K562 (cell line): ENCODE results near the gene CHST12. TPM values are rescaled to one million over a fixed set of nuclear protein-coding genes. Genes with fewer than 3 reads are reported as not detected.

Source experiments
- ATAC-seq: fragments of 200-7000 bp; cut with Tn5 transposase; 3 replicates; pipeline ENCODE4 v1.9.1; 2020; ENCODE audit warnings: moderate library complexity
- BruUV-seq: library from RNA; stranded (reverse); fragments of 400-500 nt; replicated peaks from 2 replicates; lab custom pipeline; 2021; lab: Mats Ljungman, UMichigan
- CTCF ChIA-PET: fragments of 300-600 bp; formaldehyde crosslinking; extraction: SDS; loops from one replicate; lab custom pipeline; 2021; ENCODE audit warnings: low intra/inter-chr PET ratio; lab: Yijun Ruan, JAX
- POLR2A ChIA-PET: fragments of 300-600, 350-650 bp; sonication (Branson Sonifier 250); formaldehyde crosslinking; extraction: SDS; loops from one replicate; lab custom pipeline; 2021; ENCODE audit warnings: antibody characterized with exemption, inconsistent platforms; lab: Yijun Ruan, JAX
- DNase-seq, 4 experiments: peaks; one replicate each; pipeline versions ENCODE4 v3.0.0 to v3.0.0-alpha.2; 2011 to 2018; ENCODE audit warnings: low spot score in 3 of 4, mixed read lengths in 3 of 4; ENCODE audit errors: extremely low read depth in 1 of 4
- FAIRE-seq: peaks from 2 replicates; lab custom pipeline; 2011; peaks lifted over from hg19 to GRCh38; lab: Jason Lieb, UNC
- H2AFZ ChIP-seq: 2 replicates; pipeline ENCODE4 v1.6.0; 2011; ENCODE audit warnings: low read depth, low read length, control low read depth, inconsistent platforms
- H3K27ac ChIP-seq: fragments of 200-600 bp; 3 replicates; pipeline ENCODE4 v1.8.0; 2011; ENCODE audit warnings: low read depth, mild to moderate bottlenecking, control low read depth, inconsistent platforms, low read length, moderate library complexity, mixed read lengths; ENCODE audit errors: extremely low read depth
- H3K27me3 ChIP-seq, 2 experiments: fragments of 300-600 bp in 1 of 2; 2 replicates in 1 of 2; 3 replicates in 1 of 2; pipeline versions ENCODE4 v1.6.0 to v1.8.0; 2011; ENCODE audit warnings: inconsistent platforms in 2 of 2, low read length in 2 of 2, mild to moderate bottlenecking in 1 of 2, mixed read lengths in 1 of 2, moderate library complexity in 1 of 2; ENCODE audit not compliant: control insufficient read depth in 2 of 2, insufficient read depth in 2 of 2
- H3K36me3 ChIP-seq: fragments of 300-600 bp; 3 replicates; pipeline ENCODE4 v1.8.0; 2011; ENCODE audit warnings: mild to moderate bottlenecking, low read length, inconsistent platforms; ENCODE audit not compliant: control insufficient read depth, insufficient read depth
- H3K4me1 ChIP-seq, 2 experiments: fragments of 200-600 bp in 1 of 2; replicated peaks in 1 of 2; 2 replicates in 1 of 2; 3 replicates in 1 of 2; pipeline versions ENCODE4 v1.5.1 to v1.8.0; 2011; ENCODE audit warnings: inconsistent platforms in 2 of 2, low read length in 2 of 2, mild to moderate bottlenecking in 1 of 2, mixed read lengths in 1 of 2, moderate library complexity in 1 of 2; ENCODE audit not compliant: control insufficient read depth in 2 of 2, insufficient read depth in 2 of 2
- H3K4me2 ChIP-seq: 2 replicates; pipeline ENCODE4 v1.6.1; 2011; ENCODE audit warnings: low read length, control low read depth, inconsistent platforms, mixed read lengths; ENCODE audit not compliant: insufficient read depth
- H3K4me3 ChIP-seq: fragments of 200-600 bp; sonication (generic), shearing (Covaris generic); 2 replicates; pipeline ENCODE4 v1.5.1; 2016; ENCODE audit warnings: control low read depth, inconsistent platforms
- H3K79me2 ChIP-seq: fragments of 200-600 bp; 3 replicates; pipeline ENCODE4 v1.8.0; 2011; ENCODE audit warnings: low read length, inconsistent platforms; ENCODE audit not compliant: control insufficient read depth, insufficient read depth
- H3K9ac ChIP-seq, 2 experiments: 2 replicates each; pipeline versions ENCODE4 v1.6.0 to v1.6.1; 2011; ENCODE audit warnings: low read depth in 2 of 2, low read length in 2 of 2, control low read depth in 1 of 2, inconsistent platforms in 1 of 2, mild to moderate bottlenecking in 1 of 2, mixed read lengths in 1 of 2; ENCODE audit not compliant: insufficient read depth in 1 of 2
- H3K9me1 ChIP-seq: one replicate; pipeline ENCODE4 v1.6.0; 2011; ENCODE audit warnings: inconsistent platforms, mild to moderate bottlenecking, low read length, moderate library complexity; ENCODE audit not compliant: control insufficient read depth, insufficient read depth
- H3K9me3 ChIP-seq: replicated peaks from 2 replicates; pipeline ENCODE4 v1.5.1; 2011; ENCODE audit warnings: low read depth, low read length, inconsistent platforms; ENCODE audit not compliant: control insufficient read depth, insufficient read depth
- H4K20me1 ChIP-seq: replicated peaks from 2 replicates; pipeline ENCODE4 v1.6.1; 2011; ENCODE audit warnings: low read length, inconsistent platforms, mixed read lengths; ENCODE audit not compliant: control insufficient read depth, insufficient read depth
- ATF1 ChIP-seq, 2 experiments: fragments of 450-650 bp in 1 of 2; IDR thresholded peaks; 2 replicates each; pipeline ENCODE4 v1.6.1; 2016; ENCODE audit warnings: missing compliant biosample characterization in 1 of 2, missing genetic modification characterization in 1 of 2
- BACH1 ChIP-seq: fragments of 200-800 bp; sonication (Bioruptor generic); IDR thresholded peaks from 2 replicates; pipeline ENCODE4 v1.6.1; 2016; ENCODE audit warnings: missing genetic modification characterization, missing compliant biosample characterization
- CBX5 ChIP-seq: IDR thresholded peaks from 2 replicates; pipeline ENCODE4 v1.6.1; 2014; ENCODE audit warnings: low read depth, borderline replicate concordance
- CEBPB ChIP-seq: fragments of 450-650 bp; IDR thresholded peaks from 2 replicates; pipeline ENCODE4 v1.6.1; 2016; ENCODE audit warnings: missing genetic modification characterization, missing compliant biosample characterization
- COPS2 ChIP-seq: fragments of 450-650 bp; conservative IDR thresholded peaks from 2 replicates; pipeline ENCODE4 v1.6.1; 2016; ENCODE audit warnings: mild to moderate bottlenecking, moderate library complexity
- FOXK1 ChIP-seq: sonication (generic); formaldehyde crosslinking; IDR thresholded peaks from 2 replicates; pipeline ENCODE4 v1.8.0; 2022; ENCODE audit warnings: missing genetic modification reagents, mild to moderate bottlenecking, borderline replicate concordance
- KAT7 ChIP-seq: sonication (generic); formaldehyde crosslinking; IDR thresholded peaks from 2 replicates; pipeline ENCODE4 v1.8.0; 2022; ENCODE audit warnings: missing genetic modification reagents, mild to moderate bottlenecking, borderline replicate concordance
- KLF13 ChIP-seq: fragments of 450-650 bp; IDR thresholded peaks from 2 replicates; pipeline ENCODE4 v1.6.1; 2016; ENCODE audit warnings: missing genetic modification characterization, low read depth, mild to moderate bottlenecking, missing compliant biosample characterization, moderate library complexity, borderline replicate concordance
- NBN ChIP-seq: fragments of 450-650 bp; IDR thresholded peaks from 2 replicates; pipeline ENCODE4 v1.6.1; 2016; ENCODE audit warnings: low read depth, mild to moderate bottlenecking
- RAD21 ChIP-seq, 2 experiments: fragments of 250-450 bp in 1 of 2; fragments of 450-650 bp in 1 of 2; sonication (Bioruptor Pico) in 1 of 2; formaldehyde crosslinking in 1 of 2; IDR thresholded peaks in 1 of 2; conservative IDR thresholded peaks in 1 of 2; 2 replicates each; pipeline versions ENCODE4 v1.4.0 to v1.8.0; 2020 to 2022; ENCODE audit warnings: mild to moderate bottlenecking in 2 of 2, moderate library complexity in 1 of 2
- ZNF134 ChIP-seq: fragments of 250-450 bp; sonication (Bioruptor Pico); conservative IDR thresholded peaks from 2 replicates; pipeline ENCODE4 v1.4.0; 2020
- ZNF239 ChIP-seq: fragments of 250-450 bp; sonication (Bioruptor Pico); IDR thresholded peaks from 2 replicates; pipeline ENCODE4 v1.4.0; 2020; ENCODE audit warnings: mild to moderate bottlenecking
- WGBS: fragments of 100-300 bp; shearing (Covaris generic); methylation state at CpG from one replicate; pipeline ENCODE4 v1.1.6; 2016; ENCODE audit warnings: low coverage, mixed read lengths; ENCODE audit not compliant: insufficient coverage; ENCODE audit errors: missing lambda C conversion rate; 5-methylcytosine and 5-hydroxymethylcytosine counted together
- in situ Hi-C: fragments of 300-500 bp; cut with MboI; formaldehyde crosslinking; loops from 4 replicates; pipeline ENCODE4 v1.15.0; 2018; ENCODE audit warnings: inconsistent platforms, mixed read lengths
- intact Hi-C: fragments of 100-400 bp; cut with micrococcal nuclease; formaldehyde crosslinking; loops from 2 replicates; pipeline ENCODE4 v1.14.2; 2022
- polyA plus RNA-seq, 8 experiments: library from polyadenylated mRNA; depleted of rRNA in 4 of 8; stranded (reverse) in 5 of 8; unstranded in 3 of 8; fragments of >200 nt; fragmentation: Nextera tagmentation in 2 of 8; fragmentation: Illumina TruSeq in 1 of 8; extraction: Ambion mirVana in 2 of 8; extraction: Trizol in 1 of 8; gene quantifications; 2 replicates each; pipeline versions ENCODE4 v1.2.1 to v1.2.3, GENCODE V29; 2011 to 2014; ENCODE audit warnings: inconsistent platforms in 1 of 8, missing spikeins in 1 of 8
- total RNA-seq, 7 experiments: library from RNA; depleted of rRNA in 6 of 7; stranded (reverse); fragments of >200 nt in 6 of 7; fragmentation: Illumina TruSeq in 2 of 7; extraction: Trizol in 2 of 7; gene quantifications; 2 replicates each; pipeline versions ENCODE4 v1.2.1 to v1.2.3, GENCODE V29; 2011 to 2021; ENCODE audit warnings: low replicate concordance in 1 of 7
- TF ChIP-seq, protein P1 (sequence below), 3 experiments: fragments of 200-800 bp in 1 of 3; sonication (Bioruptor generic) in 1 of 3; sonication (generic) in 1 of 3; formaldehyde crosslinking in 1 of 3; IDR thresholded peaks; 2 replicates each; pipeline versions ENCODE4 v1.6.1 to v1.8.0; 2016 to 2022; ENCODE audit warnings: mild to moderate bottlenecking in 2 of 3, missing compliant biosample characterization in 2 of 3, missing genetic modification characterization in 2 of 3, missing genetic modification reagents in 1 of 3
- TF ChIP-seq, protein P2 (sequence below): fragments of 200-800 bp; sonication (Bioruptor generic); IDR thresholded peaks from 2 replicates; pipeline ENCODE4 v1.6.1; 2017; ENCODE audit warnings: missing genetic modification characterization, missing compliant biosample characterization
- TF ChIP-seq, protein P3 (sequence below): fragments of 450-650 bp; formaldehyde crosslinking; IDR thresholded peaks from 2 replicates; pipeline ENCODE4 v1.4.0; 2020; ENCODE audit warnings: mild to moderate bottlenecking, mixed read lengths

The CHST12 gene
- total and polyA plus RNA-seq, 9 of the 15 experiments (the other 6 are each of a cell fraction or from before 2014, with no cell fraction given), result 0.18 to 19.8 (median 3.6) TPM

DNA sequence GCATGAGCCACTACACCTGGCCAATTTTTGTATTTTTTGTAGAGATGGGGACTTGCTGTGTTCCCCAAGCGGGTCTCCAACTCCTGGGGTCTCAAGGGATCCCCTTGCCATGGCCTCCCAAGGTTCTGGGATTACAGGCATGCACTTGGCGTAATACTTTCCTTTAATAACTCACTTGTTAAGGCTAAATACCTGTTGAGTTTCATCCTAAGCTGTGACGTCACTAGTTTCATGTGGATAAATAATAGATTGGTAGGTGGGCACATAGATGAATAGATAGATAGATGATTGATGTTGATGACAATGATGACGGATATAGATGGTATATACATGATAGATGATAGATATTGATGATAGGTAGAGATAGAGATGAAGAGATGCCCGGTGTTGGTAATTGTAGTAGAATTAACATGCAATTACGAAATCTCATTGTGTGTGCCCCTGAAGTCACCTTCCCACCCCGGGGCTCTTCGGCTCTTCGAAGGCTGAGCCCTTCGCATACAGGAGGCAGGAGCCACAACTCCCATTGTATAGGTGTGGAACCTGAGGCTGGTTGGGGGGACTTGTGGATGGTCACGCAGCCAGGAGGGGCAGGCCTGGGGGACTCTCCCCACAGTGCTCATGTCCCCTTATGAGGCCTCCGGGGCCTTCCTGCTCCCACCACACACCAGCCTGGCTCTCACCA, 70.2 kb downstream of the CHST12 start (continued):
- TF ChIP-seq ATF1 (CRISPR knock-in tag; IDR thresholded peaks at IDR 0.05), result no peak
- peak; percentile 88 for TF ChIP-seq ATF1 (tag; IDR thresholded peaks at IDR 0.05)
- TF ChIP-seq CEBPB (tag), result peak; percentile 42
- TF ChIP-seq, protein P1, sequence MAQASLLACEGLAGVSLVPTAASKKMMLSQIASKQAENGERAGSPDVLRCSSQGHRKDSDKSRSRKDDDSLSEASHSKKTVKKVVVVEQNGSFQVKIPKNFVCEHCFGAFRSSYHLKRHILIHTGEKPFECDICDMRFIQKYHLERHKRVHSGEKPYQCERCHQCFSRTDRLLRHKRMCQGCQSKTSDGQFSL (CRISPR knock-in tag; IDR thresholded peaks at IDR 0.05), result no peak
- TF ChIP-seq, protein P1 (tag; IDR thresholded peaks at IDR 0.05), result no peak
- no peak for TF ChIP-seq BACH1 (tag)
- TF ChIP-seq ZNF134 (CRISPR knock-in tag), result no peak
- TF ChIP-seq, all 486 proteins: peak for 2

DNA sequence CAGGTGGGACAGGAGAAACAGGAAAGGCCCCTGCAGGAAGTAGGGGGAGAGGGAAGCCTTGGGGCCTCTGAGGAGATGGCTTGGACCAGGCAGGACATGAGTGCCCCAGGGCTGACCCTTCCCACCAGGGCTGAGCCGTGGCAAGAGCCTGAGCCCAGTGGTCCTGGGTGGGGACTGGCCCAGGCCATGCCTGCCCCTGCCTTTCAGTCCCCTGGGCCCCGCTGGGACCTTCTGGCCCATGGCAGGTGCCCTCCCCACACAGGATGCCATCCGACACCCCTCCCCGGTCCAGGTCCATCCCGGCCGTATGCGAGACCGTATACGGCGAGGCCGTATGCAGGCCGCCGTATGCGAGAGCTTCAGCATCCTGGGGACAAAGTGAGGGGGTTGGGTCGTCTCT, 70.8 kb downstream of the CHST12 start:
- in situ Hi-C loops, result no loop called here
- TF ChIP-seq CBX5 (no peak), RAD21 (CRISPR knock-in tag; conservative IDR thresholded peaks at IDR 0.05 in 1 of 2, IDR thresholded peaks at IDR 0.05 in 1 of 2) (no peak), KLF13 (tag) (no peak), ZNF239 (CRISPR knock-in tag) (no peak), KAT7 (CRISPR knock-in tag) (no peak), COPS2 (no peak), NBN (no peak), FOXK1 (CRISPR knock-in tag) (no peak)
- TF ChIP-seq, protein P2, sequence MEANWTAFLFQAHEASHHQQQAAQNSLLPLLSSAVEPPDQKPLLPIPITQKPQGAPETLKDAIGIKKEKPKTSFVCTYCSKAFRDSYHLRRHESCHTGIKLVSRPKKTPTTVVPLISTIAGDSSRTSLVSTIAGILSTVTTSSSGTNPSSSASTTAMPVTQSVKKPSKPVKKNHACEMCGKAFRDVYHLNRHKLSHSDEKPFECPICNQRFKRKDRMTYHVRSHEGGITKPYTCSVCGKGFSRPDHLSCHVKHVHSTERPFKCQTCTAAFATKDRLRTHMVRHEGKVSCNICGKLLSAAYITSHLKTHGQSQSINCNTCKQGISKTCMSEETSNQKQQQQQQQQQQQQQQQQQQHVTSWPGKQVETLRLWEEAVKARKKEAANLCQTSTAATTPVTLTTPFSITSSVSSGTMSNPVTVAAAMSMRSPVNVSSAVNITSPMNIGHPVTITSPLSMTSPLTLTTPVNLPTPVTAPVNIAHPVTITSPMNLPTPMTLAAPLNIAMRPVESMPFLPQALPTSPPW, result no peak
- TF ChIP-seq, protein P3, sequence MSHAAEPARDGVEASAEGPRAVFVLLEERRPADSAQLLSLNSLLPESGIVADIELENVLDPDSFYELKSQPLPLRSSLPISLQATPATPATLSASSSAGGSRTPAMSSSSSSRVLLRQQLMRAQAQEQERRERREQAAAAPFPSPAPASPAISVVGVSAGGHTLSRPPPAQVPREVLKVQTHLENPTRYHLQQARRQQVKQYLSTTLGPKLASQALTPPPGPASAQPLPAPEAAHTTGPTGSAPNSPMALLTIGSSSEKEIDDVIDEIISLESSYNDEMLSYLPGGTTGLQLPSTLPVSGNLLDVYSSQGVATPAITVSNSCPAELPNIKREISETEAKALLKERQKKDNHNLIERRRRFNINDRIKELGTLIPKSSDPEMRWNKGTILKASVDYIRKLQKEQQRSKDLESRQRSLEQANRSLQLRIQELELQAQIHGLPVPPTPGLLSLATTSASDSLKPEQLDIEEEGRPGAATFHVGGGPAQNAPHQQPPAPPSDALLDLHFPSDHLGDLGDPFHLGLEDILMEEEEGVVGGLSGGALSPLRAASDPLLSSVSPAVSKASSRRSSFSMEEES (CRISPR knock-in tag), result no peak

More for the DNA sequence above, 70.8 kb downstream of the CHST12 start:
- no peaks in the 10 kb centered on the region for H3K9me3 ChIP-seq
- CTCF ChIA-PET, result no interaction called here
- WGBS, result 20% methylated on average over 6 of the region's 15 CpGs
- H2AFZ ChIP-seq, result no peak overlapping the region
- H3K79me2 ChIP-seq, result no peaks in the 10 kb centered on the region
- intact Hi-C loops, result loop anchor here (10.0 kb wide), 1 partner anchor 191 kb away; no protein-coding TSS in a partner anchor
- FAIRE-seq (no peak), ATAC-seq (no peak), DNase-seq (no peak)
- BruUV-seq, result no TSS peak
- H3K4me2 ChIP-seq, result no peak overlapping the region
- no peaks in the 10 kb centered on the region for H3K9me1 ChIP-seq
- H4K20me1 ChIP-seq, result peaks cover 18% of the 10 kb centered on the region
- H3K4me1 ChIP-seq, result peaks cover 0 to 57% of the 10 kb centered on the region in 2 experiments; a peak in 3 of 5 replicates
- H3K36me3 ChIP-seq, result no peaks in the 10 kb centered on the region
- POLR2A ChIA-PET, result interaction anchor here (0.5 to 0.6 kb wide), 2 partner anchors 10 to 119 kb away, joined by 3 read pairs; no protein-coding TSS in a partner anchor
- H3K9ac ChIP-seq, result peak overlapping the region in 1 of 2 experiments; percentile 16; a peak in 1 of 4 replicates
- H3K27me3 ChIP-seq, result peaks cover 8 to 33% of the 10 kb centered on the region in 2 experiments; a peak in 4 of 5 replicates
- H3K4me3 ChIP-seq, result no peak overlapping the region
- no peak overlapping the region for H3K27ac ChIP-seq
